Coronary artery (tissue), 2 donors: ENCODE measurements around the gene ROR1.
A peak's percentile ranks its signal among the peaks of the same experiment; 100 is the strongest.

Experiments used
- DNase-seq: peaks from one replicate; pipeline ENCODE4 v3.0.0-alpha.2; 2017; ENCODE audit warnings: low spot score
- H3K27ac ChIP-seq, 2 donors: fragments of 200-600 bp; sonication (generic); one replicate each; pipeline ENCODE4 v1.5.1; 2016 to 2019
- H3K4me3 ChIP-seq: fragments of 200-600 bp; sonication (generic); 2 replicates; pipeline ENCODE4 v1.5.1; 2016; ENCODE audit warnings: mild to moderate bottlenecking, moderate library complexity
- CTCF ChIP-seq: fragments of 200-600 bp; sonication (generic); IDR thresholded peaks from one replicate; pipeline ENCODE4 v1.5.1; 2019; ENCODE audit warnings: antibody characterized with exemption

ROR1 gene

GRCh38 chr1:63974966-63975365 is 201.1 kb downstream of the ROR1 start:
- no peak for TF ChIP-seq CTCF

GRCh38 chr1:63975481-63975880 is 201.7 kb downstream of the ROR1 start:
- Histone ChIP-seq H3K4me3 (peak overlapping the region; percentile 35), H3K27ac (peak overlapping the region; percentile 78 to 81)
- no peak for TF ChIP-seq CTCF
- no peak for DNase-seq

More at GRCh38 chr1:63974966-63975365, 201.1 kb downstream of the ROR1 start:
- H3K4me3 ChIP-seq = no peak overlapping the region
- peak overlapping the region in 1 of 2 donors; percentile 37 for H3K27ac ChIP-seq
- DNase-seq = no peak

- TF ChIP-seq CTCF = no peak
- no peak for DNase-seq
- Histone ChIP-seq H3K4me3 (peak overlapping the region; percentile 35), H3K27ac (peak overlapping the region; percentile 78 to 81)
Measured at GRCh38 chr1:63976006-63976405, 202.2 kb downstream of the ROR1 start.

GRCh38 chr1:63977466-63977865 is 203.6 kb downstream of the ROR1 start:
- DNase-seq = no peak
- H3K4me3 ChIP-seq = no peak overlapping the region
- peak overlapping the region in 1 of 2 donors; percentile 25 for H3K27ac ChIP-seq
- TF ChIP-seq CTCF = no peak

- no peak for DNase-seq
- no peak overlapping the region for H3K27ac ChIP-seq
- H3K4me3 ChIP-seq = no peak overlapping the region
- no peak for TF ChIP-seq CTCF
Measured at GRCh38 chr1:63980740-63981407, 207.1 kb downstream of the ROR1 start.

GRCh38 chr1:63981408-63981773 is 207.6 kb downstream of the ROR1 start:
- no peak for TF ChIP-seq CTCF
- DNase-seq = no peak
- no peak overlapping the region for H3K4me3 ChIP-seq
- H3K27ac ChIP-seq = no peak overlapping the region

GRCh38 chr1:63982201-63982600 is 208.4 kb downstream of the ROR1 start:
- no peak overlapping the region for H3K27ac ChIP-seq
- TF ChIP-seq CTCF = no peak
- no peak overlapping the region for H3K4me3 ChIP-seq
- no peak for DNase-seq
